ENCODE results near the gene DDX17. TPM values are rescaled to one million over a fixed set of nuclear protein-coding genes. Genes with fewer than 3 reads are reported as not detected.

The DDX17 gene
- total RNA-seq, 1 experiment from 2014 or later, result 529 TPM

DNA sequence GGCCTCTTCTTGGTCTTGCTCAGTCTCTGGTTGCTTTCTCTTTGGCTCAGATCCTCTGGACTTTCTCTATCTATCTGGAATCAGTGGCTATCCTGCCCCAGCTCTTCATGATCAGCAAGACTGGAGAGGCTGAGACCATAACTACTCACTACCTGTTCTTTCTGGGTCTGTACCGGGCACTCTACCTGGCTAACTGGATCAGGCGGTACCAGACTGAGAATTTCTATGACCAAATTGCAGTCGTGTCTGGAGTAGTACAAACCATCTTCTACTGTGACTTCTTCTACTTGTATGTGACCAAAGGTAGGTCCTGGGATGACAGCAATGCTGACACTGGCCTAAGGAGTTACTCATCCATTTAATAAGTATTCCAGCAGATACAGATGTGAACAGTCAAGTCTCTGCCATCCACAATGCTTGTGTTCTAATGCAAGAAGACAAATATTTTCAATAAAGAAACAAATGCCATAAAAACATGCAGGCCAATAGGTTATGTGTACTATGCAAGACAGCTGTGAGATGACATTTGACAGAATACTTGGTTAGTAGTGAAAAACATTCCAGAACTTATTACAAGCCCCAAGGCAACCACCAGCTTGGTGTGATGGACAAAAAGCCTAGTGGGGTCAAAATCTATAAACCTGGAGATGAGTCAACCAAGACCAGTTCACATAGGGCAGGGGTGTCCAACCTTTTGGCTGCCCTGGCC lies 24.8 kb downstream of the DDX17 start:
- H4K20me1 ChIP-seq (ENCODE audit: control insufficient read depth, insufficient read depth, insufficient read length), result no peaks in the 10 kb centered on the region
- Mint-ChIP-seq H3K36me3 (ENCODE audit: insufficient read depth in 1 of 3, low read depth in 3 of 3) (peaks cover 31 to 60% (median 54%) of the 10 kb centered on the region in 3 experiments), H3K4me1 (peaks cover 7 to 11% of the 10 kb centered on the region in 2 experiments; a peak in 3 of 4 replicates), H3K27ac (peak overlapping the region in 1 of 3 experiments; percentile 41; a peak in 2 of 7 replicates), H3K9me3 (no peaks in the 10 kb centered on the region), H3K27me3 (ENCODE audit: low read depth) (no peaks in the 10 kb centered on the region; the same call in 1 of the 2 replicates), H3K4me3 (no peak overlapping the region)
- no peak overlapping the region for H3K4ac ChIP-seq (ENCODE audit: low read depth, low read length)
- no peak overlapping the region for H3K56ac ChIP-seq (ENCODE audit: insufficient read length, low read depth, low read length)
- H3K4me1 ChIP-seq (ENCODE audit: insufficient read depth, low read length), result no peaks in the 10 kb centered on the region
- H3K23me2 ChIP-seq (ENCODE audit: insufficient read length, low read depth, low read length, poor library complexity, severe bottlenecking), result no peaks in the 10 kb centered on the region
- H4K8ac ChIP-seq (replicated peaks; ENCODE audit: insufficient read length, low read depth, low read length), result no peak overlapping the region
- H2BK120ac ChIP-seq (ENCODE audit: low read depth, low read length, poor library complexity, severe bottlenecking), result no peak overlapping the region
- H3K79me2 ChIP-seq (ENCODE audit: insufficient read depth, low read length), result no peaks in the 10 kb centered on the region
- no peak overlapping the region for H3K18ac ChIP-seq (ENCODE audit: insufficient read length, low read depth, low read length)
- H3K9me3 ChIP-seq (ENCODE audit: control insufficient read depth, low read depth, low read length), result no peaks in the 10 kb centered on the region
- no peak overlapping the region for H4K5ac ChIP-seq (ENCODE audit: insufficient read length, low read depth, low read length)
- no CpG with 5 or more reads among the region's 3 CpGs for WGBS (ENCODE audit: extremely low coverage, insufficient read length, low lambda C conversion rate)
- no peak for DNase-seq
- H3K27me3 ChIP-seq (ENCODE audit: insufficient read depth, low read length), result no peaks in the 10 kb centered on the region
- no peak overlapping the region for H2AK5ac ChIP-seq (ENCODE audit: insufficient read length, low read length)
- H3T11ph ChIP-seq (ENCODE audit: low read length), result no peak overlapping the region
- no peak overlapping the region for H2BK20ac ChIP-seq (ENCODE audit: low read depth, low read length, poor library complexity, severe bottlenecking)
- H3K9ac ChIP-seq (ENCODE audit: extremely low read depth, insufficient read length, low read length), result no peak overlapping the region
- no peak overlapping the region for H3K23ac ChIP-seq (ENCODE audit: insufficient read length, low read depth, low read length)
- H2BK15ac ChIP-seq (ENCODE audit: low read depth, low read length), result no peak overlapping the region
- H3K79me1 ChIP-seq (ENCODE audit: insufficient read depth, low read depth, low read length, poor library complexity, severe bottlenecking), result no peaks in the 10 kb centered on the region
- H4K91ac ChIP-seq (ENCODE audit: insufficient read length, low read depth, low read length), result no peak overlapping the region
- H3K14ac ChIP-seq (ENCODE audit: insufficient read depth, low read length), result no peak overlapping the region
- H3K4me2 ChIP-seq (ENCODE audit: insufficient read depth, insufficient read length, low read length), result no peak overlapping the region
- H2BK12ac ChIP-seq (ENCODE audit: insufficient read length, low read depth, low read length), result no peak overlapping the region
- no peak for TF ChIP-seq CTCF (conservative IDR thresholded peaks at IDR 0.05)
- no peak overlapping the region for H2AFZ ChIP-seq (ENCODE audit: low read length)
- H3K27ac ChIP-seq (ENCODE audit: insufficient read length, low read depth, low read length), result no peak overlapping the region
- no peak overlapping the region for H2BK5ac ChIP-seq (ENCODE audit: insufficient read length, low read length)
